Ectodermal cell (in vitro differentiated cells): ENCODE measurements around the gene DR1. TPM values are rescaled to one million over a fixed set of nuclear protein-coding genes. Genes with fewer than 3 reads are reported as not detected.
A peak's percentile ranks its signal among the peaks of the same experiment; 100 is the strongest.

ENCODE experiments used
- H3K27ac ChIP-seq: 2 replicates; pipeline ENCODE4 v1.7.0; 2013; ENCODE audit warnings: mild to moderate bottlenecking, low read depth, low read length; ENCODE audit not compliant: insufficient read depth, poor library complexity, severe bottlenecking
- H3K27me3 ChIP-seq: 2 replicates; pipeline ENCODE4 v1.7.0; 2013; ENCODE audit warnings: mild to moderate bottlenecking, low read length; ENCODE audit not compliant: insufficient read depth, control insufficient read depth, poor library complexity, severe bottlenecking
- H3K36me3 ChIP-seq: one replicate; pipeline ENCODE4 v1.7.0; 2013; ENCODE audit warnings: low read length; ENCODE audit not compliant: control insufficient read depth, insufficient read depth
- H3K4me1 ChIP-seq: one replicate; pipeline ENCODE4 v1.7.0; 2013; ENCODE audit warnings: low read length; ENCODE audit not compliant: control insufficient read depth, insufficient read depth
- H3K4me3 ChIP-seq: 2 replicates; pipeline ENCODE4 v1.7.0; 2013; ENCODE audit warnings: low read depth, low read length, control low read depth; ENCODE audit not compliant: insufficient read depth
- H3K9me3 ChIP-seq: 2 replicates; pipeline ENCODE4 v1.7.0; 2013; ENCODE audit warnings: mild to moderate bottlenecking, low read length, moderate library complexity; ENCODE audit not compliant: control insufficient read depth
- WGBS, 2 experiments: methylation state at CpG; one replicate each; pipeline ENCODE4 v1.1.7; 2013; ENCODE audit warnings: missing lambda C conversion rate in 2 of 2; 5-methylcytosine and 5-hydroxymethylcytosine counted together
- polyA plus RNA-seq, 4 experiments: library from polyadenylated mRNA; stranded (reverse); fragments of 50-300 nt; gene quantifications; one replicate each; pipeline ENCODE4 v1.2.3, GENCODE V29; 2013

DR1 gene
- 57.6 TPM for polyA plus RNA-seq (2013, experiment 1 of 4)
- 52.2 TPM for polyA plus RNA-seq (2013, experiment 2 of 4)
- 37.4 TPM for polyA plus RNA-seq (2013, experiment 3 of 4)
- polyA plus RNA-seq (2013, experiment 4 of 4): 41.8 TPM

- no peaks in the 10 kb centered on the region for H3K9me3 ChIP-seq
- WGBS, 2 experiments: 0% methylated on average over 80 of the region's 80 CpGs
- H3K36me3 ChIP-seq: no peaks in the 10 kb centered on the region
- H3K4me1 ChIP-seq: no peaks in the 10 kb centered on the region
- peak within 1 kb of the TSS; percentile 93 for H3K27ac ChIP-seq
- no peaks in the 10 kb centered on the region for H3K27me3 ChIP-seq
- H3K4me3 ChIP-seq: peak within 1 kb of the TSS; percentile 87
Observed at GRCh38 chr1:93345633-93346420, at the start of gene DR1. TSS of gene DR1 (plus strand) at chr1:93345907. CDS start at chr1:93346646, 739 bp downstream.

- H3K36me3 ChIP-seq: no peaks in the 10 kb centered on the region
- no peak overlapping the region for H3K27ac ChIP-seq
- H3K4me3 ChIP-seq: no peak overlapping the region
- WGBS, 2 experiments: 67 to 68% methylated on average over 3 of the region's 3 CpGs
- H3K27me3 ChIP-seq: no peaks in the 10 kb centered on the region
- peaks cover 3% of the 10 kb centered on the region for H3K4me1 ChIP-seq
- H3K9me3 ChIP-seq: no peaks in the 10 kb centered on the region
Observed at GRCh38 chr1:93296555-93297154, 49.1 kb upstream of the DR1 start.

GRCh38 chr1:93301131-93301530, 44.6 kb upstream of the DR1 start:
- no peaks in the 10 kb centered on the region for H3K36me3 ChIP-seq
- no peak overlapping the region for H3K27ac ChIP-seq
- no peaks in the 10 kb centered on the region for H3K27me3 ChIP-seq
- H3K4me3 ChIP-seq: no peak overlapping the region
- H3K4me1 ChIP-seq: peaks cover 3% of the 10 kb centered on the region
- no CpG with 5 or more reads among the region's 1 CpG for WGBS, 2 experiments
- H3K9me3 ChIP-seq: no peaks in the 10 kb centered on the region

GRCh38 chr1:93302078-93302477, 43.6 kb upstream of the DR1 start:
- Histone ChIP-seq H3K27me3 (no peaks in the 10 kb centered on the region), H3K9me3 (no peaks in the 10 kb centered on the region), H3K4me1 (no peaks in the 10 kb centered on the region), H3K27ac (no peak overlapping the region), H3K4me3 (no peak overlapping the region), H3K36me3 (no peaks in the 10 kb centered on the region)
- WGBS, 2 experiments: 92% methylated on average over 5 of the region's 5 CpGs

GRCh38 chr1:93304716-93305138, 41.0 kb upstream of the DR1 start:
- Histone ChIP-seq H3K36me3 (no peaks in the 10 kb centered on the region), H3K4me3 (no peak overlapping the region), H3K27me3 (no peaks in the 10 kb centered on the region), H3K9me3 (no peaks in the 10 kb centered on the region), H3K27ac (no peak overlapping the region), H3K4me1 (no peaks in the 10 kb centered on the region)
- WGBS, 2 experiments: 37 to 44% methylated on average over 2 of the region's 2 CpGs

GRCh38 chr1:93306920-93307319, 38.8 kb upstream of the DR1 start:
- H3K9me3 ChIP-seq: no peaks in the 10 kb centered on the region
- H3K4me1 ChIP-seq: no peaks in the 10 kb centered on the region
- no peaks in the 10 kb centered on the region for H3K27me3 ChIP-seq
- H3K4me3 ChIP-seq: no peak overlapping the region
- no peak overlapping the region for H3K27ac ChIP-seq
- no peaks in the 10 kb centered on the region for H3K36me3 ChIP-seq

- 87 to 90% methylated on average over 4 of the region's 4 CpGs for WGBS, 2 experiments
- H3K27ac ChIP-seq: no peak overlapping the region
Observed at GRCh38 chr1:93313026-93313425, 32.7 kb upstream of the DR1 start.

GRCh38 chr1:93317207-93317606, 28.5 kb upstream of the DR1 start:
- Histone ChIP-seq H3K9me3 (peaks cover 3% of the 10 kb centered on the region), H3K4me3 (no peak overlapping the region), H3K4me1 (no peaks in the 10 kb centered on the region), H3K36me3 (no peaks in the 10 kb centered on the region), H3K27me3 (no peaks in the 10 kb centered on the region), H3K27ac (no peak overlapping the region)
- WGBS, 2 experiments: 93 to 96% methylated on average over 2 of the region's 2 CpGs

More at GRCh38 chr1:93313026-93313425, 32.7 kb upstream of the DR1 start:
- no peaks in the 10 kb centered on the region for H3K36me3 ChIP-seq
- H3K4me1 ChIP-seq: no peaks in the 10 kb centered on the region
- H3K9me3 ChIP-seq: no peaks in the 10 kb centered on the region
- no peaks in the 10 kb centered on the region for H3K27me3 ChIP-seq
- H3K4me3 ChIP-seq: no peak overlapping the region

GRCh38 chr1:93317943-93318342, 27.8 kb upstream of the DR1 start:
- no peak overlapping the region for H3K27ac ChIP-seq
- 95 to 97% methylated on average over 2 of the region's 2 CpGs for WGBS, 2 experiments
- H3K27me3 ChIP-seq: no peaks in the 10 kb centered on the region
- no peaks in the 10 kb centered on the region for H3K36me3 ChIP-seq
- H3K9me3 ChIP-seq: peaks cover 3% of the 10 kb centered on the region
- H3K4me1 ChIP-seq: no peaks in the 10 kb centered on the region
- H3K4me3 ChIP-seq: no peak overlapping the region

- H3K36me3 ChIP-seq: no peaks in the 10 kb centered on the region
- WGBS, 2 experiments: 87 to 100% methylated on average over 1 of the region's 1 CpG
- no peak overlapping the region for H3K27ac ChIP-seq
- peaks cover 3% of the 10 kb centered on the region for H3K9me3 ChIP-seq
- H3K27me3 ChIP-seq: no peaks in the 10 kb centered on the region
- no peaks in the 10 kb centered on the region for H3K4me1 ChIP-seq
- no peak overlapping the region for H3K4me3 ChIP-seq
Observed at GRCh38 chr1:93321720-93322119, 24.0 kb upstream of the DR1 start.
